Heart left ventricle (tissue), 16 donors: Measurements from ENCODE around the gene AADACL3. TPM values are rescaled to one million over a fixed set of nuclear protein-coding genes. Genes with fewer than 3 reads are reported as not detected.
"Not testable (repeated sequence)": the region's sequence is repeated elsewhere in the genome, so short reads cannot be mapped to it uniquely, and the experiment has no call there.

ENCODE experiments used
- ATAC-seq, 4 donors: fragments of 200-7000 bp; cut with Tn5 transposase; one replicate each; pipeline ENCODE4 v1.9.1; 2020 to 2022; ENCODE audit warnings: moderate library complexity in 4 of 4, mild to moderate bottlenecking in 3 of 4, moderate number of reproducible peaks in 1 of 4
- DNase-seq, 5 donors: peaks; one replicate each; pipeline ENCODE4 v3.0.0-alpha.2; 2020
- H3K27ac ChIP-seq, 12 donors: fragments of 200-600 bp; sonication (generic) in 4 of 12; one replicate each; pipeline versions ENCODE4 v1.5.0 to v1.8.0; 2016 to 2022; ENCODE audit warnings: mild to moderate bottlenecking in 2 of 12
- H3K27me3 ChIP-seq, 9 donors: fragments of 200-600 bp; sonication (generic) in 2 of 9; one replicate each; pipeline versions ENCODE4 v1.5.1 to v1.8.0; 2016 to 2022; ENCODE audit warnings: mild to moderate bottlenecking in 3 of 9
- H3K36me3 ChIP-seq, 9 donors: fragments of 200-600 bp; sonication (generic) in 2 of 9; one replicate each; pipeline versions ENCODE4 v1.5.0 to v1.8.0; 2018 to 2022; ENCODE audit warnings: mild to moderate bottlenecking in 2 of 9
- H3K4me1 ChIP-seq, 12 donors: fragments of 200-600 bp; sonication (generic) in 4 of 12; one replicate each; pipeline versions ENCODE4 v1.5.0 to v1.8.0; 2016 to 2022; ENCODE audit warnings: mild to moderate bottlenecking in 3 of 12
- H3K4me3 ChIP-seq, 12 donors: fragments of 200-600 bp; sonication (generic) in 4 of 12; one replicate each; pipeline versions ENCODE4 v1.5.0 to v1.8.0; 2017 to 2022; ENCODE audit warnings: mild to moderate bottlenecking in 9 of 12, moderate library complexity in 4 of 12
- H3K9me3 ChIP-seq, 12 donors: fragments of 200-600 bp; sonication (generic) in 4 of 12; one replicate each; pipeline versions ENCODE4 v1.5.0 to v1.8.0; 2016 to 2022; ENCODE audit warnings: mild to moderate bottlenecking in 1 of 12
- CTCF ChIP-seq, 12 donors: fragments of 200-600 bp; sonication (generic) in 4 of 12; IDR thresholded peaks; one replicate each; pipeline versions ENCODE4 v1.5.0 to v1.8.0; 2018 to 2022; ENCODE audit warnings: antibody characterized with exemption in 12 of 12, mild to moderate bottlenecking in 5 of 12
- POLR2A ChIP-seq, 2 donors: fragments of 450-650 bp; IDR thresholded peaks; one replicate each; pipeline ENCODE4 v1.6.1; 2017; ENCODE audit warnings: antibody characterized with exemption in 2 of 2, mild to moderate bottlenecking in 2 of 2, moderate library complexity in 2 of 2
- WGBS, 4 donors: extraction: QIAGEN DNeasy Blood & Tissue Kit in 2 of 4; methylation state at CpG; one replicate each; pipeline versions ENCODE4 v1.1.5 to v1.1.7; 2013 to 2018; 5-methylcytosine and 5-hydroxymethylcytosine counted together
- intact Hi-C, 10 donors: fragments of 100-400 bp; cut with DNase I; formaldehyde crosslinking; loops; one replicate each; pipeline versions ENCODE4 v1.11.1 to v1.14.2; 2022
- polyA plus RNA-seq, 2 donors: library from polyadenylated mRNA; stranded (reverse); fragments of 200-250 nt; gene quantifications; one replicate each; pipeline ENCODE4 v1.2.3, GENCODE V29; 2013
- total RNA-seq, 9 donors: library from RNA; depleted of rRNA in 2 of 9; stranded (reverse); fragments of >200 nt in 2 of 9; fragmentation: NEBNext Ultra II Directional in 3 of 9; extraction: Animal tissue kit (Norgen Biotek cat#: 25700) in 3 of 9; gene quantifications; one replicate each; pipeline versions ENCODE4 v1.1.0 to v1.2.4, GENCODE V29; 2016 to 2023
- donor health status: ischemic (EF 13 %, LVEDD 7.1; RV severe dilation, severe dysfunction).
- donor health status: healthy with polysubstance abuse.
- donor health status: DM: no; HTN: yes; CAD: no.
- donor health status: DM: no; HTN: no; CAD: no.
- donor health status: ischemic (EF 25% LVEDD 6.9; RV normal size, moderate dysfunction).
- donor health status: ischemic (EF 25% LVEDD 5.7; RV mildly dilated, moderate dysfunction).
- donor health status: healthy.
- donor health status: DM: yes; HTN: yes; CAD: no.
- donor health status: ischemic (EF 35%, LVEDD 5.7; RV mildly dilated, moderate dysfunction).
- donor health status: nonischemic (EF 11% LVEDD 7.7; RV severe dilation, severe dysfunction).
- donor health status: DM: yes; HTN: yes; CAD: no.
- donor health status: PGD.
- donor health status: ischemic (EF 29% LVEDD 5.4; RV normal size, mild dysfunction).
- donor health status: nonischemic (EF 23%, LVEDD 6.1; RV moderate dilation, normal function).

The AADACL3 gene
- total and polyA plus RNA-seq, 11 donors: not detected

- TF ChIP-seq POLR2A (IDR thresholded peaks at IDR 0.05) (no peak), CTCF (IDR thresholded peaks at IDR 0.05) (no peak)
- no peak for DNase-seq
- no peak overlapping the region for H3K27ac ChIP-seq
- peaks cover 0 to 41% (median 17%) of the 10 kb centered on the region in 12 donors for H3K9me3 ChIP-seq
- no peak overlapping the region for H3K4me3 ChIP-seq
- H3K4me1 ChIP-seq: no peaks in the 10 kb centered on the region
- H3K36me3 ChIP-seq: no peaks in the 10 kb centered on the region
- no peak for ATAC-seq
- intact Hi-C loops: no loop called here
- 79 to 90% (median 89%) methylated on average over 1 of the region's 1 CpG for WGBS, 4 donors
- peaks cover 0 to 27% (median 0%) of the 10 kb centered on the region in 9 donors for H3K27me3 ChIP-seq
Measured at GRCh38 chr1:12730156-12730555, 14.2 kb downstream of the AADACL3 start.

GRCh38 chr1:12731084-12731483, 15.2 kb downstream of the AADACL3 start:
- Histone ChIP-seq H3K9me3 (peaks cover 0 to 41% (median 18%) of the 10 kb centered on the region in 12 donors), H3K27me3 (peaks cover 0 to 28% (median 0%) of the 10 kb centered on the region in 9 donors)
- H3K27ac ChIP-seq, ATAC-seq, intact Hi-C loops, H3K4me1 ChIP-seq, H3K36me3 ChIP-seq, DNase-seq, H3K4me3 ChIP-seq: not testable (repeated sequence)
- WGBS, 4 donors: 56 to 71% (median 61%) methylated on average over 2 of the region's 2 CpGs

GRCh38 chr1:12734651-12735050, 18.7 kb downstream of the AADACL3 start:
- Histone ChIP-seq H3K9me3 (peaks cover 0 to 41% (median 14%) of the 10 kb centered on the region in 12 donors), H3K27me3 (peaks cover 0 to 21% (median 0%) of the 10 kb centered on the region in 9 donors), H3K4me1 (no peaks in the 10 kb centered on the region), H3K36me3 (no peaks in the 10 kb centered on the region), H3K27ac (no peak overlapping the region), H3K4me3 (no peak overlapping the region)
- ATAC-seq (no peak), DNase-seq (no peak)
- TF ChIP-seq CTCF (IDR thresholded peaks at IDR 0.05) (no peak), POLR2A (IDR thresholded peaks at IDR 0.05) (no peak)
- WGBS, 4 donors: 64 to 76% (median 70%) methylated on average over 3 of the region's 3 CpGs
- intact Hi-C loops: no loop called here

- 90 to 96% (median 94%) methylated on average over 1 of the region's 1 CpG for WGBS, 4 donors
- Histone ChIP-seq H3K4me3 (no peak overlapping the region), H3K4me1 (no peaks in the 10 kb centered on the region), H3K27me3 (peaks cover 0 to 18% (median 0%) of the 10 kb centered on the region in 9 donors), H3K9me3 (peaks cover 0 to 13% (median 2%) of the 10 kb centered on the region in 12 donors), H3K27ac (no peak overlapping the region), H3K36me3 (no peaks in the 10 kb centered on the region)
- intact Hi-C loops: no loop called here
- ATAC-seq (no peak), DNase-seq (no peak)
- TF ChIP-seq CTCF (IDR thresholded peaks at IDR 0.05): no peak
- TF ChIP-seq POLR2A (IDR thresholded peaks at IDR 0.05): no peak
Measured at GRCh38 chr1:12738934-12739333, 23.0 kb downstream of the AADACL3 start.

- Histone ChIP-seq H3K4me1 (no peaks in the 10 kb centered on the region), H3K36me3 (no peaks in the 10 kb centered on the region), H3K27ac (no peak overlapping the region), H3K27me3 (peaks cover 0 to 17% (median 0%) of the 10 kb centered on the region in 9 donors), H3K9me3 (peaks cover 0 to 13% (median 2%) of the 10 kb centered on the region in 12 donors), H3K4me3 (no peak overlapping the region)
- 68 to 79% (median 73%) methylated on average over 5 of the region's 5 CpGs for WGBS, 4 donors
- TF ChIP-seq CTCF (IDR thresholded peaks at IDR 0.05) (no peak), POLR2A (IDR thresholded peaks at IDR 0.05) (no peak)
- DNase-seq (no peak), ATAC-seq (no peak)
- intact Hi-C loops: no loop called here
Measured at GRCh38 chr1:12739613-12740012, 23.7 kb downstream of the AADACL3 start.
